Vagina (tissue), 2 donors: Measurements from ENCODE around the gene OR13C2.

ENCODE experiments used
- POLR2A ChIP-seq, 2 donors: fragments of 450-650 bp; IDR thresholded peaks; one replicate each; pipeline ENCODE4 v1.6.1; 2017; ENCODE audit warnings: antibody characterized with exemption in 2 of 2, mild to moderate bottlenecking in 2 of 2, moderate library complexity in 2 of 2
- POLR2AphosphoS5 ChIP-seq, 2 donors: sonication (generic); formaldehyde crosslinking; IDR thresholded peaks; one replicate each; pipeline ENCODE4 v1.9.0; 2017; ENCODE audit warnings: antibody characterized with exemption in 2 of 2, mild to moderate bottlenecking in 2 of 2, low read depth in 1 of 2; ENCODE audit not compliant: insufficient read depth in 1 of 2
- TF ChIP-seq, protein P1 (sequence below), 3 experiments: fragments of 450-650 bp in 2 of 3; fragments of 200-600 bp in 1 of 3; sonication (generic) in 1 of 3; IDR thresholded peaks; one replicate each; pipeline ENCODE4 v1.5.1; 2017 to 2019; ENCODE audit warnings: antibody characterized with exemption in 3 of 3, mild to moderate bottlenecking in 2 of 3, moderate library complexity in 2 of 3

DNA sequence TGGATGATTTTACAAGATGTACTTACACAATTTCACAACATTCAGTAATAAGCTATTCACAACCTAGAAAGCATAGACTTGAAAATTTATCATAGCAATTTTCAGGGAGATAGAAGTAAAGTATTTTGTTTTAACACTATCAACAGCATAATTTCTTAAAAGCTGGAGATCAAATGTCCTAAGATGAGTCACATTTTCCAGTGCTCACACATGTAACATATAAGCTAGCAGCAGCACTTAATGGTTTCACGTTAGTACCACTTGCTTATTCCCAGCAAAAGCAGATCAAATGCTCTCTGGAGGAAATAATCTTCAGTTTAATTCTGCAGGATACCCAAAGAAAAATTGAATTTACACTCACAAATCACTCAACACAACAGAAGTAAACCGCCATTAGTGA lies 30.0 kb downstream of the OR13C2 start:
- TF ChIP-seq, protein P1, sequence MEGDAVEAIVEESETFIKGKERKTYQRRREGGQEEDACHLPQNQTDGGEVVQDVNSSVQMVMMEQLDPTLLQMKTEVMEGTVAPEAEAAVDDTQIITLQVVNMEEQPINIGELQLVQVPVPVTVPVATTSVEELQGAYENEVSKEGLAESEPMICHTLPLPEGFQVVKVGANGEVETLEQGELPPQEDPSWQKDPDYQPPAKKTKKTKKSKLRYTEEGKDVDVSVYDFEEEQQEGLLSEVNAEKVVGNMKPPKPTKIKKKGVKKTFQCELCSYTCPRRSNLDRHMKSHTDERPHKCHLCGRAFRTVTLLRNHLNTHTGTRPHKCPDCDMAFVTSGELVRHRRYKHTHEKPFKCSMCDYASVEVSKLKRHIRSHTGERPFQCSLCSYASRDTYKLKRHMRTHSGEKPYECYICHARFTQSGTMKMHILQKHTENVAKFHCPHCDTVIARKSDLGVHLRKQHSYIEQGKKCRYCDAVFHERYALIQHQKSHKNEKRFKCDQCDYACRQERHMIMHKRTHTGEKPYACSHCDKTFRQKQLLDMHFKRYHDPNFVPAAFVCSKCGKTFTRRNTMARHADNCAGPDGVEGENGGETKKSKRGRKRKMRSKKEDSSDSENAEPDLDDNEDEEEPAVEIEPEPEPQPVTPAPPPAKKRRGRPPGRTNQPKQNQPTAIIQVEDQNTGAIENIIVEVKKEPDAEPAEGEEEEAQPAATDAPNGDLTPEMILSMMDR (IDR thresholded peaks at IDR 0.05), result no peak
- TF ChIP-seq POLR2A (IDR thresholded peaks at IDR 0.05) (no peak), POLR2AphosphoS5 (IDR thresholded peaks at IDR 0.05; ENCODE audit: insufficient read depth in 1 of 2, low read depth in 1 of 2) (no peak)
